Umbilical cord (tissue), 2 donors: ENCODE data around the gene CAMTA1. TPM values are rescaled to one million over a fixed set of nuclear protein-coding genes. Genes with fewer than 3 reads are reported as not detected.

Source experiments
- DNase-seq: peaks from one replicate; pipeline ENCODE4 v3.0.0-alpha.2; 2015; ENCODE audit warnings: low spot score
- total RNA-seq: library from RNA; depleted of rRNA; stranded (reverse); fragments of >200 nt; gene quantifications from one replicate; pipeline ENCODE4 v1.2.3, GENCODE V29; 2014; ENCODE audit warnings: low replicate concordance; ENCODE audit not compliant: insufficient read depth

Gene CAMTA1
- total RNA-seq, 1 donor from 2014 or later: 29.6 TPM

GRCh38 chr1:7485826-7486225 lies 700.6 kb downstream of the CAMTA1 start:
- DNase-seq: no peak

- no peak for DNase-seq
Observed at GRCh38 chr1:7487766-7488474, 702.7 kb downstream of the CAMTA1 start.

GRCh38 chr1:7488475-7488842 lies 703.2 kb downstream of the CAMTA1 start:
- DNase-seq: no peak

GRCh38 chr1:7489586-7489985 lies 704.3 kb downstream of the CAMTA1 start:
- no peak for DNase-seq

- DNase-seq: no peak
Observed at GRCh38 chr1:7490576-7490975, 705.3 kb downstream of the CAMTA1 start.

DNA sequence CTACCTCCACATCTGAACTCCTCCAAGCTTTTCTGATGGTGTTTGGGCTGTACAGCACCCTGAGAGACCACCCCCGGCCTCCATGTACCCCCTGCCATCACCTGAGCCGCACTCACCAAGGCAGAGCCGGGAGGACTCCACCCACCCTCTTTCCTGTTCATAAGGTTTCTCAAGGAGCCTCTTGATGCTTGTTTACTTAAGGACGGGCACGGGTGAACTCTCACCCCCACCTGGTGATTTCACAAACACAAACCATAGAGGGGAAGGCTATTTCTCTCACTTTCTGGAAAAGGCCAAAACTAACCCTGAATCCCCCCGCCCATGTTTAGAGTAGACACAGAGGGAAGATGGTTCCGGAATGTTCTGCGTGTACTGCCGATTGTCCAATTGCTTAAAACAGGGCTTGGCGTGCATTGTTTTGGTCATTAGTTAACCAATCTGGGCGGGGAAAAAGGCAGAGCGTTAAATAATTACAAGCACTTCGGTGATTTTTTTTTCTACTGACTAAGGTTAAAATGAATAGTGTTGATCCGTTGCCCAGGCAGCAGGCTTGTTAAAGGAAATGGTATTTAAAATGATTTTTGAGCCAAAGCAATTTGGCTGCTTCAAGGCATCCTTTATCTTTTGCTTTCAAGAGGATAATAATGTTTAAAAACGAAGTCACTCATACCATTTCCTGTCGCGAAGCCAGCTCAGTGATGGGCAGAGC lies 706.0 kb downstream of the CAMTA1 start:
- DNase-seq: peak; percentile 50

GRCh38 chr1:7491818-7492173 lies 706.5 kb downstream of the CAMTA1 start:
- no peak for DNase-seq

- no peak for DNase-seq
Observed at GRCh38 chr1:7493711-7494454, 708.6 kb downstream of the CAMTA1 start.

GRCh38 chr1:7495962-7496361 lies 710.7 kb downstream of the CAMTA1 start:
- DNase-seq: no peak

GRCh38 chr1:7497107-7497637 lies 711.9 kb downstream of the CAMTA1 start:
- DNase-seq: no peak

GRCh38 chr1:7500381-7501083 lies 715.3 kb downstream of the CAMTA1 start:
- DNase-seq: no peak

- DNase-seq: peak; percentile 82
Observed at GRCh38 chr1:7501084-7501491, 715.8 kb downstream of the CAMTA1 start.

DNA sequence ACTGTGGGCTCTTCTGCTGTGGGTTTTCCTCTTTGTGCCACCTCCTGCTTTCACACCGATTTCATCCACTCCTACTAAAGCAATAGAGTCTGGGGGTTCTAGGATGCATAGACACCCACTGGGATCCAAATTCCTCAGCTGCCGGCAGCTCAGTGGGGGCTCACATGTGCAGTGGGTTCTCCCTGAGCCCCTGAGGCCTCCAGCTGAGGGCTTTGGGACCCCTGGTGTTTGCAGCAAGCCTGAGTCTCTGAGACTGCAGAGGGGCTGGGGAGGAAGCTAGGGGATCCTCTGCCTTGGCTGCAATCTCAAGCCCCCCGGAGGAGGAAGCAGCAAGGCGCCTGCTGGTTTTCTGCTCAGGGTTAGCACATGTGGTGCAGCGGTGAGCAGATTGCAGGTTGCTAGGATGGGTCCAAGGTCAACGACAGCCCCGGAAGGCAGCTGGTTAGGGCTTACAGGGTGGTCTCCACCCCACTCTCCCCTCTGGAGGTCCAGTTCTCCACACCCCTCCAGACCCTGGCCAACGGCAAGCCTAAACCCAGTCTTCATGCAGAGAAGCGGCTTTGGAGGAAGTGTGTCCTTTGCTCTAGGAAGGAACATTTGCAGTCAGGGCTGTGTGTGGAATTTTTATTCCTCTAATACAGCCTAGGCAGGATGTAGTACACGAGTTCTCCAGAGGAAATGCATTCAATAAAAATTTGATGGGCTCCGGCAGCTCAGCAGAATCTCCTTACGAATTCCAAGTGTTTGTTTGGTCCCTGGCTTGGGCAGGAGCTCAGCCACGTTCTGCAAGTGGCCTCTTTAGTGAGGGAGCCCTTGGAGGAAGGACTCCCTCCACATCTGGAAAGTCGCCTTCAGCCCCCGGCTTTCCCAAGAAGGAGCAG lies 716.7 kb downstream of the CAMTA1 start:
- DNase-seq: peak; percentile 59

DNA sequence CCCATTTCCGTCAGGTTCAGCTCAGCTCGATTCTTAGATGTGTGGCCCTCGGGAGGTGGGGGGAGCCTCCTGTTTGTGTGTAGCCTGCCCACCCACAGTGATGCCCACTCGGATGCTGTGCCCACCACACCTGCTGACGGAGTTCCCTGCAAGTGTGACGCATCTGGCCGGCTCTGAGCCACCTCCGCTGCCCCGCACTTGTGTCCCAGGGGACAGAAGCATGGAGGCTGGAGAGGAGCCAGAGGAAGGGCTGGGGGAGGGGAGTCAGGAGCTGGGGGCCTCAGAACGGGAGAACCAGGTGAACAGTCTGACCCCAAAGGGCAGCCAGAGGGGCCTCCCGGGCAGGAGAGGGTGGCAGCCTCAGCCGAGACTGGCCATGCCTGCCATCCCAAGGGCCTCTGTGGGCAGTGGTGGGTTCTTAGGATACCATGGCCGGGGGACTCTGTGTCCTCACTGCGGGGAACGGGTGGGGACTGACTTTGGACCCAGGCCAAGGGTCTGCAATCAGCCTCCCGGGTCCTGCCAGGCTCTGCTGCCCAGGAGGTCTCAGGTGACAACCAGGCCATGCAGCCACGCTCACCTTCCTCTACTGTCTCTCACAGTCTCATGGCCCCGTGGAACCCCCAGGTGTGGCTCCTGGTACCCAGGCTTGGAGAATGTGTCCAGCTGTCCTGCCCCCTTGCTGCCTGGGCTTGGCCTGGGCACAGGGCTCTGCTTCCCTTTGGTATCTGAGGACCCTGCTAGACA lies 718.6 kb downstream of the CAMTA1 start:
- DNase-seq: no peak

GRCh38 chr1:7504438-7504720 lies 719.1 kb downstream of the CAMTA1 start:
- no peak for DNase-seq

DNA sequence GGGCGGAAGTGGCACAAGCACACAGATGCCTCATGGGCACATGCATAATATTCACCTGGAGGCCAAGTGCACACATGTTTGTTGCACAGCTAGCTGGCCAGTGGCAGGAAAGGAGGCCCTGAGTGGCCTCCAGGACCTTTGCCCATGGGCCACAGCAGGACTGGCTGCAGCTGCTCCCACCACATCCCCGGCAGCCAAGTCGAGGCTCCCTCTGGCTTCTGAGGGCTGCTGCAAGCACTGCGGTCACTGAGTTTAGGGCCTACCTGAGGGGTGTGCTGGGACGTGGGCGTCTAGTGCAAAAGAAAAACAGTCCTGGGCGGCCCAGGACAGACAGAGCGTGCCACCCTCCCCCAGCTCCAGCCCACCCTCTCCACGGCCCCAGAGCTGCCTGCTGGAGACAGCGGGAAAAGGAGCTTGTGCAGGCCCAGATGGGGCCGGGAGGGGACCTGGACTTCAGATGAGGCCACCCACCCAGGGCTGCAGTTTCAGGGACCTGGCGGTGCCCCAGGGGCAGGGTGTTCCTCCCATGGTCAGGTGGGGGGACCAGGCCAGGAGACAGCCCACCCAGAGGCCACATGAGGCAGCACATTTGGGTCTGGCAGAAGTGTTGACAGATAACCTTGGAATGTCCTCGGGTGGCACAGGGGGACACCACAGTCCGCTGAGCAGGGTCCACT lies 720.0 kb downstream of the CAMTA1 start:
- DNase-seq: no peak

GRCh38 chr1:7505771-7506453 lies 720.7 kb downstream of the CAMTA1 start:
- DNase-seq: no peak

GRCh38 chr1:7506454-7507284 lies 721.4 kb downstream of the CAMTA1 start:
- DNase-seq: no peak
